GM10266 (cell line): ENCODE results near the gene USP6NL.

Experiments
- DNase-seq: peaks from one replicate; pipeline ENCODE4 v3.0.0; 2012; ENCODE audit errors: extremely low spot score
- CTCF ChIP-seq: IDR thresholded peaks from 2 replicates; pipeline ENCODE4 v1.5.1; 2012; ENCODE audit warnings: mild to moderate bottlenecking, low read depth; ENCODE audit not compliant: control insufficient read depth, insufficient read depth; ENCODE audit errors: missing control alignments

Gene USP6NL

GRCh38 chr10:11447586-11447985 is 163.9 kb downstream of the USP6NL start:
- TF ChIP-seq CTCF, result no peak
- DNase-seq, result no peak

GRCh38 chr10:11446864-11447263 is 164.6 kb downstream of the USP6NL start:
- DNase-seq, result no peak
- TF ChIP-seq CTCF, result no peak

- DNase-seq, result no peak
- TF ChIP-seq CTCF, result no peak
These were observed 165.3 kb downstream of the USP6NL start for GRCh38 chr10:11446133-11446532.

GRCh38 chr10:11444531-11445228 is 166.8 kb downstream of the USP6NL start:
- DNase-seq, result no peak
- TF ChIP-seq CTCF, result no peak

GRCh38 chr10:11444155-11444530 is 167.3 kb downstream of the USP6NL start:
- DNase-seq, result no peak
- no peak for TF ChIP-seq CTCF

- no peak for DNase-seq
- TF ChIP-seq CTCF, result no peak
These were observed 167.8 kb downstream of the USP6NL start for GRCh38 chr10:11443468-11444154.

- no peak for TF ChIP-seq CTCF
- DNase-seq, result peak; percentile 49
These were observed 169.3 kb downstream of the USP6NL start for GRCh38 chr10:11442001-11442773.
